Measurements from ENCODE around the gene TLR3. TPM values are rescaled to one million over a fixed set of nuclear protein-coding genes. Genes with fewer than 3 reads are reported as not detected.

Gene TLR3
- polyA plus RNA-seq, 1 donor (not counting 4 experiments of a cell fraction or from before 2014, with no cell fraction given): 8.8 TPM

- no peak for TF ChIP-seq EZH2 (IDR thresholded peaks at IDR 0.05; ENCODE audit: low read length)
- TF ChIP-seq, protein P1, sequence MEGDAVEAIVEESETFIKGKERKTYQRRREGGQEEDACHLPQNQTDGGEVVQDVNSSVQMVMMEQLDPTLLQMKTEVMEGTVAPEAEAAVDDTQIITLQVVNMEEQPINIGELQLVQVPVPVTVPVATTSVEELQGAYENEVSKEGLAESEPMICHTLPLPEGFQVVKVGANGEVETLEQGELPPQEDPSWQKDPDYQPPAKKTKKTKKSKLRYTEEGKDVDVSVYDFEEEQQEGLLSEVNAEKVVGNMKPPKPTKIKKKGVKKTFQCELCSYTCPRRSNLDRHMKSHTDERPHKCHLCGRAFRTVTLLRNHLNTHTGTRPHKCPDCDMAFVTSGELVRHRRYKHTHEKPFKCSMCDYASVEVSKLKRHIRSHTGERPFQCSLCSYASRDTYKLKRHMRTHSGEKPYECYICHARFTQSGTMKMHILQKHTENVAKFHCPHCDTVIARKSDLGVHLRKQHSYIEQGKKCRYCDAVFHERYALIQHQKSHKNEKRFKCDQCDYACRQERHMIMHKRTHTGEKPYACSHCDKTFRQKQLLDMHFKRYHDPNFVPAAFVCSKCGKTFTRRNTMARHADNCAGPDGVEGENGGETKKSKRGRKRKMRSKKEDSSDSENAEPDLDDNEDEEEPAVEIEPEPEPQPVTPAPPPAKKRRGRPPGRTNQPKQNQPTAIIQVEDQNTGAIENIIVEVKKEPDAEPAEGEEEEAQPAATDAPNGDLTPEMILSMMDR (optimal IDR thresholded peaks at IDR 0.05 in 1 of 3, IDR thresholded peaks at IDR 0.05 in 1 of 3, conservative IDR thresholded peaks at IDR 0.05 in 1 of 3; ENCODE audit: extremely low read depth in 1 of 3, insufficient read depth in 2 of 3, low read length in 3 of 3): no peak
- no peaks in the 10 kb centered on the region for H3K27me3 ChIP-seq (ENCODE audit: control insufficient read depth, extremely low read depth, insufficient read depth, low read length)
- no peaks in the 10 kb centered on the region for H3K9me1 ChIP-seq (ENCODE audit: control insufficient read depth, extremely low read depth, insufficient read depth, low read length)
- H2AFZ ChIP-seq (ENCODE audit: control insufficient read depth, low read length): no peak overlapping the region
- no peak overlapping the region for H3K27ac ChIP-seq (ENCODE audit: control insufficient read depth, insufficient read depth, low read length)
- FAIRE-seq (no peak), DNase-seq (ENCODE audit: low read depth, low spot score) (no peak)
- H3K4me1 ChIP-seq (ENCODE audit: control insufficient read depth, extremely low read depth, insufficient read depth, low read length): peaks cover 15% of the 10 kb centered on the region
- H4K20me1 ChIP-seq (ENCODE audit: control insufficient read depth, extremely low read depth, insufficient read depth, low read length): no peaks in the 10 kb centered on the region
- dilution Hi-C loops (cut with MboI; ENCODE audit: extremely low pct_ligation_motif_present, low sequenced_read_pairs): no loop called here
- no peaks in the 10 kb centered on the region for H3K9me3 ChIP-seq (ENCODE audit: control insufficient read depth, low read depth, low read length)
- no peaks in the 10 kb centered on the region for H3K36me3 ChIP-seq (ENCODE audit: control insufficient read depth in 2 of 2, extremely low read depth in 1 of 2, insufficient read depth in 2 of 2, low read length in 2 of 2)
- no peaks in the 10 kb centered on the region for H3K79me2 ChIP-seq (ENCODE audit: control insufficient read depth, insufficient read depth, low read length)
- no peak overlapping the region for H3K4me2 ChIP-seq (ENCODE audit: control insufficient read depth, extremely low read depth, insufficient read depth, low read depth, low read length)
- H3K4me3 ChIP-seq (ENCODE audit: control insufficient read depth in 2 of 3, extremely low read depth in 1 of 3, insufficient read depth in 2 of 3, low read depth in 1 of 3, low read length in 3 of 3): no peak overlapping the region
- H3K9ac ChIP-seq (ENCODE audit: control insufficient read depth, extremely low read depth, insufficient read depth, low read length): no peak overlapping the region
These were observed 3.6 kb downstream of the TLR3 start for GRCh38 chr4:186072516-186072915.

DNA sequence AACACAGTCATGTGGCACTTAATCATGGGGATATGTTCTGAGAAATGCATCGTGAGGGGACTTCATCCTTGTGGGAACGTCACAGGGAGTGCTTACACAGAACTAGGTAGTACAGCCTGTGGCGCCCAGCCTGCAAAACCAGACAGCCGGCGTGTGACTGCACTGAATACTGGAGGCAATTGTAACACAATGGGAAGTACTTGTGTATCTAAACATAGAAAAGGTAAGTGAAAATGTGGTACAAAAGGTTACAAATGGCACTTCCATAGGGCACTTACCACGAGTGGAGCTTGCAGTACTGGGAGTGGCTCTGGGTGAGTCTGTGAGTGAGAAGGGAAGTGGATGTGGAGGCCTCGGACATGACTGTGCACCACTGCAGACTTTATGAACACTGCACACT is 5.2 kb downstream of the TLR3 start:
- no peaks in the 10 kb centered on the region for H3K79me2 ChIP-seq (ENCODE audit: control insufficient read depth, insufficient read depth, low read length)
- no peak for TF ChIP-seq EZH2 (IDR thresholded peaks at IDR 0.05; ENCODE audit: low read length)
- TF ChIP-seq, protein P1 (optimal IDR thresholded peaks at IDR 0.05 in 1 of 3, IDR thresholded peaks at IDR 0.05 in 1 of 3, conservative IDR thresholded peaks at IDR 0.05 in 1 of 3; ENCODE audit: extremely low read depth in 1 of 3, insufficient read depth in 2 of 3, low read length in 3 of 3): no peak
- no peak overlapping the region for H3K9ac ChIP-seq (ENCODE audit: control insufficient read depth, extremely low read depth, insufficient read depth, low read length)
- no peak overlapping the region for H2AFZ ChIP-seq (ENCODE audit: control insufficient read depth, low read length)
- no peaks in the 10 kb centered on the region for H3K9me3 ChIP-seq (ENCODE audit: control insufficient read depth, low read depth, low read length)
- H3K27me3 ChIP-seq (ENCODE audit: control insufficient read depth, extremely low read depth, insufficient read depth, low read length): no peaks in the 10 kb centered on the region
- H3K4me3 ChIP-seq (ENCODE audit: control insufficient read depth in 2 of 3, extremely low read depth in 1 of 3, insufficient read depth in 2 of 3, low read depth in 1 of 3, low read length in 3 of 3): no peak overlapping the region
- H3K4me2 ChIP-seq (ENCODE audit: control insufficient read depth, extremely low read depth, insufficient read depth, low read depth, low read length): no peak overlapping the region
- H3K27ac ChIP-seq (ENCODE audit: control insufficient read depth, insufficient read depth, low read length): no peak overlapping the region
- H3K36me3 ChIP-seq (ENCODE audit: control insufficient read depth in 2 of 2, extremely low read depth in 1 of 2, insufficient read depth in 2 of 2, low read length in 2 of 2): no peaks in the 10 kb centered on the region
- no peaks in the 10 kb centered on the region for H4K20me1 ChIP-seq (ENCODE audit: control insufficient read depth, extremely low read depth, insufficient read depth, low read length)
- H3K9me1 ChIP-seq (ENCODE audit: control insufficient read depth, extremely low read depth, insufficient read depth, low read length): no peaks in the 10 kb centered on the region
- DNase-seq (ENCODE audit: low read depth, low spot score) (no peak), FAIRE-seq (no peak)
- dilution Hi-C loops (cut with MboI; ENCODE audit: extremely low pct_ligation_motif_present, low sequenced_read_pairs): no loop called here
- H3K4me1 ChIP-seq (ENCODE audit: control insufficient read depth, extremely low read depth, insufficient read depth, low read length): peaks cover 12% of the 10 kb centered on the region

Measured in keratinocyte (primary cell).